Calu3 (cell line): ENCODE measurements around the gene PTPRN2. TPM values are rescaled to one million over a fixed set of nuclear protein-coding genes. Genes with fewer than 3 reads are reported as not detected.

Experiments
- BruUV-seq: library from RNA; stranded (reverse); fragments of 400-500 nt; replicated peaks from 2 replicates; lab custom pipeline; 2021; lab: Mats Ljungman, UMichigan
- CTCF ChIA-PET: fragments of 300-600 bp; sonication (Branson Sonifier 250); formaldehyde crosslinking; loops from one replicate; lab custom pipeline; 2022; ENCODE audit warnings: antibody characterized with exemption; lab: Charles Lee
- DNase-seq: peaks from one replicate; pipeline ENCODE4 v3.0.0; 2022
- H3K27ac Mint-ChIP-seq: one replicate; pipeline ENCODE4 v1.8.0; 2022; ENCODE audit warnings: mixed read lengths; ENCODE audit not compliant: unreplicated experiment
- H3K27me3 Mint-ChIP-seq: one replicate; pipeline ENCODE4 v1.8.0; 2022; ENCODE audit warnings: mixed read lengths; ENCODE audit not compliant: unreplicated experiment
- H3K36me3 Mint-ChIP-seq: one replicate; pipeline ENCODE4 v1.8.0; 2022; ENCODE audit warnings: mild to moderate bottlenecking, moderate library complexity, mixed read lengths; ENCODE audit not compliant: insufficient read depth, unreplicated experiment
- H3K4me1 Mint-ChIP-seq: one replicate; pipeline ENCODE4 v1.8.0; 2022; ENCODE audit warnings: mild to moderate bottlenecking, low read depth, mixed read lengths; ENCODE audit not compliant: unreplicated experiment
- H3K4me3 Mint-ChIP-seq: one replicate; pipeline ENCODE4 v1.8.0; 2022; ENCODE audit warnings: mild to moderate bottlenecking, low read depth, moderate library complexity, mixed read lengths; ENCODE audit not compliant: unreplicated experiment
- H3K9me3 Mint-ChIP-seq: one replicate; pipeline ENCODE4 v1.8.0; 2022; ENCODE audit warnings: low read depth, mixed read lengths; ENCODE audit not compliant: unreplicated experiment
- CTCF ChIP-seq: fragments of 200-600 bp; IDR thresholded peaks from one replicate; pipeline ENCODE4 v1.8.0; 2022; ENCODE audit warnings: antibody characterized with exemption; ENCODE audit not compliant: unreplicated experiment
- intact Hi-C: fragments of 100-400 bp; cut with micrococcal nuclease; formaldehyde crosslinking; loops from one replicate; pipeline ENCODE4 v1.10.0; 2022; ENCODE audit not compliant: unreplicated experiment
- total RNA-seq: library from RNA; stranded (reverse); gene quantifications from 2 replicates; pipeline ENCODE4 v1.2.3, GENCODE V29; 2022

Gene PTPRN2
- total RNA-seq, 1 experiment from 2014 or later = 2.0 TPM

- intact Hi-C loops = no loop called here
- H3K27ac Mint-ChIP-seq = no peak overlapping the region
- no peaks in the 10 kb centered on the region for H3K4me1 Mint-ChIP-seq
- TF ChIP-seq CTCF = no peak
- H3K36me3 Mint-ChIP-seq = no peaks in the 10 kb centered on the region
- CTCF ChIA-PET = no interaction called here
- H3K27me3 Mint-ChIP-seq = peaks cover 59% of the 10 kb centered on the region
- no peak for DNase-seq
- H3K9me3 Mint-ChIP-seq = no peaks in the 10 kb centered on the region
- no peak overlapping the region for H3K4me3 Mint-ChIP-seq
- no TSS peak for BruUV-seq
These were observed 1067.4 kb downstream of the PTPRN2 start for GRCh38 chr7:157520249-157520648.

- no peak overlapping the region for H3K27ac Mint-ChIP-seq
These were observed 1067.8 kb downstream of the PTPRN2 start for GRCh38 chr7:157519798-157520244.

GRCh38 chr7:157519246-157519645 lies 1068.4 kb downstream of the PTPRN2 start:
- no TSS peak for BruUV-seq
- Mint-ChIP-seq H3K4me3 (no peak overlapping the region), H3K27ac (no peak overlapping the region), H3K9me3 (no peaks in the 10 kb centered on the region), H3K27me3 (peaks cover 59% of the 10 kb centered on the region), H3K4me1 (no peaks in the 10 kb centered on the region), H3K36me3 (peaks cover 3% of the 10 kb centered on the region)
- TF ChIP-seq CTCF = no peak
- intact Hi-C loops = no loop called here
- DNase-seq = no peak
- CTCF ChIA-PET = no interaction called here

More at GRCh38 chr7:157519798-157520244, 1067.8 kb downstream of the PTPRN2 start:
- no peaks in the 10 kb centered on the region for H3K9me3 Mint-ChIP-seq
- no peaks in the 10 kb centered on the region for H3K4me1 Mint-ChIP-seq
- intact Hi-C loops = no loop called here
- TF ChIP-seq CTCF = no peak
- H3K27me3 Mint-ChIP-seq = peaks cover 59% of the 10 kb centered on the region
- DNase-seq = no peak
- CTCF ChIA-PET = no interaction called here
- peaks cover 2% of the 10 kb centered on the region for H3K36me3 Mint-ChIP-seq
- no TSS peak for BruUV-seq
- H3K4me3 Mint-ChIP-seq = no peak overlapping the region

- Mint-ChIP-seq H3K9me3 (no peaks in the 10 kb centered on the region), H3K4me3 (no peak overlapping the region), H3K4me1 (no peaks in the 10 kb centered on the region), H3K27ac (no peak overlapping the region), H3K27me3 (peaks cover 62% of the 10 kb centered on the region), H3K36me3 (peaks cover 3% of the 10 kb centered on the region)
- BruUV-seq = no TSS peak
- TF ChIP-seq CTCF = no peak
- intact Hi-C loops = no loop called here
- CTCF ChIA-PET = no interaction called here
- no peak for DNase-seq
These were observed 1069.0 kb downstream of the PTPRN2 start for GRCh38 chr7:157518514-157519175.
